HG03565 (cell line): ENCODE measurements around the gene CAPN12.
"Not testable (repeated sequence)": the region's sequence is repeated elsewhere in the genome, so short reads cannot be mapped to it uniquely, and the experiment has no call there.

ENCODE experiments used
- ATAC-seq: cut with Tn5 transposase; IDR thresholded peaks from one replicate; pipeline ENCODE4 v1.9.1; 2021; ENCODE audit warnings: mild to moderate bottlenecking, moderate library complexity; ENCODE audit not compliant: unreplicated experiment

CAPN12 gene

DNA sequence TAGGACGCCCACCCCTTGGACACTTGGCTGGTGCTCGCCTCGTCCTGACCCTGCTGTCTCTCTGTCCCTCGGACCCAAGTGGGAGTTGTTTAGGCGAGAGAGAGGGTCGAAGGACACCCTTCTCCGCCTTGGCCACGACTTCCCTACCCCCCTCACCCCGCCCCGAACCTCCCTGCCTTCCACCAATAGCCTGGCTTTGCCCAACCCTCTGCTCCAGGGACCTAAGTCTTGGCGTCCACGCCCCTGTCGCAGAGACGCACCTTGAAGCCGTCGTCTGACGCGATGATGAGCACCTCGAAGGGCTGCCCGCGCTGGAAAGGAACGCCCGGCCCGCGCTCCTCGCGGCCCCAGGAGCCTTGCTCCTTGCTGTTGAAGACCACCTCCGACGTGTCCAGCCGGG lies 27.3 kb upstream of the CAPN12 start:
- not testable (repeated sequence) for ATAC-seq

DNA sequence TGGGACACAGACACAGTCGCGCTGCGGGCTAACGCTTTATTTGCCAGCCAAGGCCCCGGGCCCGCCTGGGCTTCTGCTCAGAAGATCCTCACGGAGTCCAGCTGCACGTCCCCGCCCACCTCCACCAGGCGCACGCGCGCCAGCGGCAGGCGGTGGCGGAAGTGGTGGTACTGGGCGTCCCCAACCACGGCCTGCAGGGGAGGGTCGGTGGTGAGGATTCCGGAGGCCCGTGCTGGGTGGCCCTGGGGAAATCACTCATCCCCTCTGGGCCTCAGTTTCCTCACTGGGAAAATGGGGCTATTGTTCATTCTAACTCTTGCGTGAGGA lies 26.6 kb upstream of the CAPN12 start:
- not testable (repeated sequence) for ATAC-seq

DNA sequence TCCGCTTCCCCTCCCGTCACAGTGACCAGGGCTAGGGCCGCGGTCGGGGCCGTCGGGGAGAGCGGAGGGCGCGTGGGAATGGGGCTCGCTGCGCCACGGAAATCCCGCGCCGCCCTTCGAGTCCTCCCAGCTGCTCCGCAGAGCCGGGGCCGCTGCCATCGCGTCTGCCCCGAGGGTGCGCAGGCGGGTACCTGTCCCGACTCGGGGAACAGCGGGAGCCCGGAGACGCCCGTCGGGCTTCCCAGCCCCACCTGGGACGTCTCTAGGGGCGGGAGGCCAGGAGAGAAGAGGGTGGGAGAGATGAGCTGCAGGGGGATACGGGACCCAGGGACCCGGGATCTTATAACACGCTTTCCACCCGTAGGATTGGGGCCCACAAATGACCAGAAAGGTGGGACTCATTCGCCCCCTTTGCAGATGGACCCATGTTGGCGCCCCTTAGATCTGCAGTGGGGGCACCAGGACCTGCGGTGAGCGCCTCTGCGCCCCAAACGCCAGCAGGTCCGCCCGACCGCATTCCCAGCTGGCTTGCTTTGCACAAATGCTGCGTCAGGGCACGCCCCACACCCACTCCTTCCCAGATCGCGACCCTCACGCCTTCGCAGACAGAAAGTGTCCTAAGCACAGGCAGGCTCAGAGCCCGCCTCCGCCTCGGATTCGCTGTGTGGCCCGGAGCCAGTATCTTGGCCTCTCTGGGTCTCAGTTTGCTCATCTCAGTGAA lies 26.1 kb upstream of the CAPN12 start:
- ATAC-seq: not testable (repeated sequence)

DNA sequence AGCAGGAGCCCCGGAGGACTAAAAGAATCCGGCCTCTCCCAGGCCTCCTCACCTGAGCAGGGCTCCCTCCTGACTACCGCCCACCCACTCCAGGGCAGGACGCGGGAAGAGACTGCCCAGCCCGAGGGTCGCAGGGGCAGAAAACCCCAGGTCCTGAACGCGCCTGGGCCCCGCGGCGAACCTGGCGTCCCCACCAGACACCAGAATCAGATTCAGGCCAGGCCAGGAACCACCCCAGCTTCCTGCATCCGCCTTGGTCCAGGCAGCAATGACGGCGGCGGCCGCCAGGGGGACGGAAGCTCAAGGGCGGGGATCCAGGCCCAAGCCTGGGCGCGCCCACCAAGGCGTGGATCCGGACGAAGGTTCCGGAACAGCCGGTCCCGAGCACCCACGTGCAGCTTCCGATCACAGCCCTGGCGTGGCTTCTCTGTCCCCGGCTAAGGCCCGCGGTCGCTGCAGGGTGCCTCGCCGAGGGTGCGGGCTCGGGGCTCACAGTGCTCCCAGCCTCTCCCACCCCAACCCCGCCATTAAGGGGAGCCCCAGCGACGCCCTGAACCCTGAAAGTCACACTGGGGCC lies 25.4 kb upstream of the CAPN12 start:
- no peak for ATAC-seq

DNA sequence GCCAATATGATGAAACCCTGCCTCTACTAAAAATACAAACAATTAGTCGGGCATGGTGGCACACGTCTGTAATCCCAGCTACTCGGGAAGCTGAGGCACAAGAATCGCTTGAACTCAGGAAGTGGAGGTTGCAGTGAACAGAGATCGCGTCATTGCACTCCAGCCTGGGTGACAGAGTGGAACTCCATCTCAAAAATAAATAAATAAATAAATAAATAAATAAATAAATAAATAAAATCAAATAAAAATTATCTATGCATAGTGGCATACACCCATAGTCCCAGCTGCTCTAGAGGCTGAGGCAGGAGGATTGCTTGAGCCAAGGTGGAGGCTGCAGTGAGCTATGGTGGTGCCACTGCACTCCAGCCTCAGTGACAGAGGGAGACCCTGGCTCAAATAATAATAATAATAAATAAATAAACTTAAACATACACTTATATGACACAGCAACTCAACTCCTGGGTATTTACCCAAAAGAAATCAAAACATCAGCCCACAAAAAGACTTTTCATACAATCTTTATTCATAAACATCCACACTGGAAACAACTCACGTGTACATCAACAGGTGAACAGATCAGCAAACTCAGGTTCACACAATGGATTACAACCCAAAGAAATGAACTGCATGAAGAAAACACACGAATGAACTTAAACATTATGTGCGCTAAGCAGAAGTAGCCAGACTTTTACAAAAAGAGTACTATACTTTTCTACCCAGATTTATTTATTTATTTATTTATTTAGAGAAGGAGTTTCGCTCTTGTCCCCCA lies 22.2 kb upstream of the CAPN12 start:
- no peak for ATAC-seq

DNA sequence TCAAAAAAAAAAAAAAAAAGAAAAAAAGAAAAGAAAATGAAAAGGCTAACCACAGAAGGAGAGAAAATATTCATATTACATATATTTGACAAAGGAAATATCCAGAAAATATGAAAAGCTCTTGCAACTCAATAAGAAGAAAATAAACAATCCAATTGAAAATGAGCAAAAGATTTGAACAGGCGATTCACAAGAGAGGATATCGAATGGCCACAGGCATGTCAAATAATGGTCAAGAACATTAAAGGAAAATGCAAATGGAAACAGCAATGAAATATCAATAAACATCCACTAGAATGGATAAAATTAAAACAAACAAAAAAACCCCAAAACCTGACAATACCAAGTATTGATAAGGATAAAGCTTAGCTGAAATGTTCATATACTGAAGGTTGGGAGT lies 20.9 kb upstream of the CAPN12 start:
- ATAC-seq: no peak

DNA sequence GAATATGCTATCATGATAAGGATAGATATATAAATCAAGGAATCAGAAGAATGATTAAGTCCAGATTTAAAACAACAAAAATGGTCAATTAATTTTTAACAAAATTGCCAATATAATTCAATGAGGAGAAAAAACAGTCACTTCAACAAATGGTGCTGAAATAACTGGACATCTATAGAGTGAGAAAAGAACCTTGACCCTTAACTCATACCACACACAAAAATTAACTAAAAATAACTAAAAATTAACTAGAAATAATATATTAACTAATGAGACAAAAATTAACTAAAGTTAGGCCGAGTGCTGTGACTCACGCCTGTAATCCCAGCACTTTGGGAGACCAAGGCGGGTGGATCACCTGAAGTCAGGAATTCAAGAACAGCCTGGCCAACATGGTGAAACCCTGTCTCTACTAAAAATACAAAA lies 19.5 kb upstream of the CAPN12 start:
- ATAC-seq: no peak

DNA sequence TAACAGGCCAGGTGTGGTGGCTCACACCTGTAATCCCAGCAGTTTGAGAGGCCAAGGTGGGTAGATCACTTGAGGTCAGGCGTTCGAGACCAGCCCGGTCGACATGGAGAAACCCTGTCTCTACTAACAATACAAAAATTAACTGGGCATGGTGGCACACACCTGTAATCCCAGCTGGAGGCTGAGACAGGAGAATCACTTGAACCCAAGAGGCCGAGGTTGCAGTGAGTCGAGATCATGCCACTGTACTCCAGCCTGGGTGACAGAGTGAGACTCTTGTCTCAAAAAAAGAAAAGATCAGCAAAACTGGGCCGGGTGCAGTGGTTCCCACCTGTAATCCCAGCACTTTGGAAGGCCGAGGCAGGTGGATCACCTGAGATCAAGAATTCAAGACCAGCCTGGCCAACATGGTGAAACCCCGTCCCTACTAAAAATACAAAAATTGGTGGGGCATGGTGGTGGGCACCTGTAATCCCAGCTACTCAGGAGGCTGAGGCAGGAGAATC lies 17.7 kb upstream of the CAPN12 start:
- ATAC-seq: not testable (repeated sequence)

DNA sequence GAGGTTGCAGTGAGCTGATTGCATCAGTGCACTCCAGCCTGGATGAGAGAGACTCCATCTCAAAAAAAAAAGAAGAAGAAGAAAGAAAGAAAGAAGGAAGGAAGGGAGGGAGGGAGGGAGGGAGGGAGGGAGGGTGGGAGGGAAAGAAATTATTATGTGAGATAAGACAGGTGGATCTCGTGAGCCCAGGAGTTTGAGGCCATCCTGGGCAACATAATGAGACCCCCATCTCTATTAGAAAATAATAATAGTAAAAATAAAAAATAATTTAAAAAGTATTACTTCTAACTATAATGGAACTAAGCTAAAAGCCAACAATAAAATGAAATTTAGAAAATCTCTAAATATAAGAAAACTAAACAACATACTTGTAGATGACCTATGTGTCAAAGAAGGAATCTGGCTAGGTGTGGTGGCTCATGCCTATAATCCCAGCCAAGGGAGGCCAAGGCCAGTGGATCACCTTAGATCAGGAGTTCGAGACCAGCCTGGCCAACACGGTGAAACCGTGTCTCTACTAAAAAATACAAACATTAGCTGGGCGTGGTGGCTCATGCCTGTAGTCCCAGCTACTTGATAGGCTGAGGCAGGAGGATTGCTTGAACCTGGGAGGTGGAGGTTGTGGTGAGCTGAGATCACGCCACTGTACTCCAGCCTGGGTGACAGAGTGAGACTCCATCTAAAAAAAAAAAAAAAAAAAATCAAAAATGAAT lies 16.7 kb upstream of the CAPN12 start:
- not testable (repeated sequence) for ATAC-seq

DNA sequence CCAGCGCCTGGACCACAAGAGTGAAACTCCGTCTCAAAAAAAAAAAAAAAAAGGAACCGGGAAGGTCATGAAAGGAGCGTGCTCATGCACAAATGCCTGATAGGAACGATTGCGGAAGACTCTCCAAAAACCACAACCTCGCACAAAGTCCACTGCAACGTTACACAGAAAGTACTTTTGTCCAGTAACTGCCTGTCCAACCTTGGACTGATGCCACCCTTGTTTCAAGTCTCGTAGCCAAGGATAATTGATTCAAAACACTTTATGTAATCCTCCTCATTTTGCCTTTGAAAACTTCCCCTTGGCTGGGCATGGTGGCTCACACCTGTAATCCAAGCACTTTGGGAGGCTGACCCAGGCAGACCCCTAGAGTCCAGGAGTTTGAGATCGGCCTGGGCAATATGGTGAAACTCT lies 15.3 kb upstream of the CAPN12 start:
- ATAC-seq: no peak

DNA sequence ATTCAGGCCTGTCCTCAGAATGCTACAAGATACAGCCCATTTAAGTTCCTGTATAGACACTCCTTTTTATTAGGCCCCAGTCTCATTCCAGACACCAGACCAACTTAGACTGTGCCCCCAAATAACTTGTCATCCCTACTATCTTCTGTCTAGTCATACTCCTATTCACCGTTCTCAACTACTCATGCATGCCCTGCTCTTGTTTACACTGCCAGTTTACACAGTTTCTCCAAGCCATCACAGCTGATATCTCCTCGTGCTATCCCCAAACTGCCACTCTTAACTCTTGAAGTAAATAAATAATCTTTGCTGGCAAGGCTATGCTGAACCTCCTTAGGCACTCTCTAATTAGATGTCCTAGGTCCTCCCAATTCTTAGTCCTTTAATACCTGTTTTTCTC lies 9.9 kb upstream of the CAPN12 start:
- not testable (repeated sequence) for ATAC-seq

DNA sequence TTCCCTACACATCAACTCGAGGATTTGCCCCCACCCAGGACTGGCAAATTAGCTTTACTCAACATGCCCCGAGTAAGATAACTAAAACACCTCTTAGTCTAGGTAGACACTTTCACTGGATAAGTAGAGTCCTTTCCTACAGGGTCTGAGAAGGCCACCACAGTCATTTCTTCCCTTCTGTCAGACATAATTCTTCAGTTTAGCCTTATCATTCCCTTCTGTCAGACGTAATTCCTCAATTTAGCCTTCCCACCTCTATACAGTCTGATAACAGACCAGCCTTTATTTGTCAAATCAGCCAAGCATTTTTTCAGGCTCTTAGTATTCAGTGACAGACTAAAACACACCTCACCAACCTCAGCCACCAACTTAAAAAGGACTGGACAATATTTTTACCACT lies 9.5 kb upstream of the CAPN12 start:
- not testable (repeated sequence) for ATAC-seq

DNA sequence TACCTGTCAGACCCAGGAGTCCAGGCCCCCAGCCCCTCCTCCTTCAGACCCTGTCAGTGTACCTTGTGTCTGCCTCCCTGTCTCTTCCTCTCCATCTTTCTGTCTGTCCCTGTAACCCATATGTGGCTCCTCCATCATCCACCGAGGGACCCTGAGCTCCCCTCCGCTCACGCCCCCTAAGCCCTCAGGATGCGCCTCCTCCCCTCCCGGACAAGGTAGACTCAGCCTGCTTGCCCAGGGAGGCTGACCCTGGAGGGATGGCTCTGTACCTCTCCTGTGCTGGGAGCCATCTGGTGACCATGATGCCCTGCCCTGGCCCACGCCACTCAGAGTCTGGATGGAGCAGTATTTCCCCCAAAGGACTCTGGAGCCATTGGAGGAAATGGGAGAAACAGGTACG lies 1.0 kb upstream of the CAPN12 start:
- ATAC-seq: no peak

DNA sequence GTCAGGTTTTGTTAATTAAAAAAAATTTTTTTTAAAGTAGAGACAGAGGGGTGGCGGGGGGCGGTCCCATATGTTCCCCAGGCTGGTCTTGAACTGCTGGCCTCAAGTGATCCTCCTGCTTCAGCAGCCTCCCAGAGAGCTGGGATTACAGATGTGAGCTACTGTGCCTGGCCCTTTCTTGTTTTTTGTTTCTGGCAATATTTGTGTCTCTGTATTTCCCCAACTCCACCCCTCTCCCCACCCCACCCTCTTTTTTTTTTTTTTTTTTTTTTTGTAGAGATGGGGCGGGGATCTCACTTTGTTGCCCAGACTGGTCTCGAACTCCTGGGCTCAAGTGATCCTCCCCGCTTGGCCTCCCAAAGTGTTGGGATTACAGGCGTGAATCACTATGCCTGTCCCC lies 600 bp upstream of the CAPN12 start:
- no peak for ATAC-seq

DNA sequence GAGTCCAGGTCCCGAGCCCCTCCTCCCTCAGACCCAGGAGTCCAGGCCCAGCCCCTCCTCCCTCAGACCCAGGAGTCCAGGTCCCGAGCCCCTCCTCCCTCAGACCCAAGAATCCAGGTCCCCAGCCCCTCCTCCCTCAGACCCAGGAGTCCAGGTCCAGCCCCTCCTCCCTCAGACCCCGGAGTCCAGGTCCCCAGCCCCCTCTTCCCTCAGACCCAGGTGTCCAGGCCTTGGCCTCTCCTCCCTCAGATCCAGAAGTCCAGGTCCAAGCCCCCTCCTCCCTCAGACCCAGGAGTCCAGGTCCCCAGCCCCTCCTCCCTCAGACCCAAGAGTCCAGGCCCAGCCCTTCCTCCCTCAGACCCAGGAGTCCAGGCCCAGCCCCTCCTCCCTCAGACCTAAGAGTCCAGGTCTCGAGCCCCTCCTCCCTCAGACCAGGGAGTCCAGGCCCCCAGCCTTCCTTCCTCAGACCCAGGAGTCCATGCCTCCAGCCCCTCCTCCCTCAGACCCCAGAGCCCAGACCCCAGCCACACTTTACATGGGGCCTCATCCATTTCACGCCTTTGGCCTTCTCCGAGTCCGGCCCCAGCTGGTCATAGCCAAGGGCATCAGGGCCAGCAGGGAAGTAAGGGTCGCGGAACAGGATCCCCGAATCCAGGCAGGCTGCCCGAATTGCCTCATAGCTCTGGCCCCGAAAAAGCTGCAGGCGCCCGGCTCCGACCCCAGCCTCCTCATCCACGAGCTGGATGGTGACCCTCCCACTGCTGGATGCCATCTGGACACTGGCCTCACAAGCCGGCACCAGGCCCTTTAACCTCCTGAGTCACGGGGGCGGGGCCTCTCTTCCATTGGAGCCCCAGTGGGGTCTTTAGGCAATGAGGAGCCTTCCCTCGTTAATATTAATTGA lies 628 bp downstream of the CAPN12 start:
- no peak for ATAC-seq

DNA sequence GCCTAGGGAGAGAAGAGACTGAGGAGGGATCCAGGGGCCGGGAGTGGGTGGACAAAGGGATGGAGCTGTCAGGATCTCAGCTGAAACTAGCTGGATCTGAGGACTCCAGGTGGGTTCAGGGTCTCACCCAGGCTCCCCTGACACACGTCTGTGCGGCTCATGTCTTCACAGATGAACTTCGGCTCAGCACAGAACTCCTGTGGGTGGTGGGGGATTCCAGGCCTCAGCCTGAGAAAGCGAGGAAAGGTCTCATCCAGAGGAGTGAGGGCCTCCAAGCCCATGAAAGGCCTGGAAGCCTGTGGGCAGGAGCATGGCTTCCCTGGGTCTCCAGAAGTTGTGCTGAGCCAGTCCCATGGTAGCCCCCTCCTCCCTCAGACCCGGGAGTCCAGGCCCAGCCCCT lies 1.4 kb downstream of the CAPN12 start:
- no peak for ATAC-seq

DNA sequence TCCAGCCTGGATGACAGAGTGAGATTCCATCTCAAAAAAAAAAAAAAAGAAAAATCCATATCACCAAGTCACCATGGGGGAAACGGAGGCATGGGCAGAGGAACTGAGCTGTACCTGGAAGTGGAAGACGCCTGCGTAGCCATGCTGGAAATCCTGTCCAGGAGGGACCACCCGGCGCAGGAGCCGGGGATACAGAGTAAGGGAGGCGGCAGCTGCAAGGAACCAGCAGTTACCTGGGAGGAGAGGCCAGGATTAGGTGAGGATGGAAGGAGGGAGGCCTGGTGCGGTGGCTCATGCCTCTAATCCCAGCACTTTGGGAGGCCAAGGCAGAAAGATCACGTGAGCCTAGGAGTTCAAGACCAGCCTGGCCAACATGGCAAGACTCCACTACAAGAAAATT lies 2.0 kb downstream of the CAPN12 start:
- no peak for ATAC-seq

DNA sequence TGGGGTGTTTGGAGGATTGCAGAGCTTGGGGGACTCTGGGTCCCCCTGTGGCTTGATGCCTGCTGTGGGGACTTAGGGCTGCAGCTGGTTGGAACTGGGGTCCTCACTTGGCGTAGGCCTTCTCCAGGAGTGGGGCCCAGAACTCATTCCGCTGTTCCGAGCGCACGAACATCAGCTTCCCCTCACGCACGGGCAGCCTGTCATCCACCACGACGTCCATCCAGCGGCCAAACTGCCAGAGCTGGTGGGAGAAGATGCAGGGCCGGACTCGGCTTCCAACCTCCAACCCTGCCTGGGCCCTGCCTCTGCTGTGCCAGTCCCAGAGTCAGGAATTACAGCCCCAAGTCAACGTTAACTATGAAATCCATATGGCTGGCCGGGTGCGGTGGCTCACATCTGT lies 2.6 kb downstream of the CAPN12 start:
- ATAC-seq: no peak

DNA sequence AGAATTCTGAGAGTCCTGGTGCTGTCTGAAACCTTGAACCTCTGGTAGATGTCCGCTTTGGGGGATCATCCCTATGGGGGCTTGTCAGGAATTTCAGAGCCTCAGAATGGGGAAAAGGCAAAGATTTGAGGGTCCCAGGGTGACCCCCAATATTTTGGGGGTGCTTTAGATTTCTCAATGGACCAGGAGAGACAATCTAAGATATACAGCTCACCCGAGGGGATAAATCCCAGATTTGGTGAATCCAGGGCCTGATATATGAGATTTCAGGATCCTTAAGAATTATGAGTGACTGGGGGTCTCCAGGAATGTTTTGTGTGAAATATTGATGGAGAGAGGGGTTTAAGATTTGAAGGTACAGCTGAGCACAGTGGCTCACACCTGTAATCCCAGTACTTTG lies 3.3 kb downstream of the CAPN12 start:
- no peak for ATAC-seq

DNA sequence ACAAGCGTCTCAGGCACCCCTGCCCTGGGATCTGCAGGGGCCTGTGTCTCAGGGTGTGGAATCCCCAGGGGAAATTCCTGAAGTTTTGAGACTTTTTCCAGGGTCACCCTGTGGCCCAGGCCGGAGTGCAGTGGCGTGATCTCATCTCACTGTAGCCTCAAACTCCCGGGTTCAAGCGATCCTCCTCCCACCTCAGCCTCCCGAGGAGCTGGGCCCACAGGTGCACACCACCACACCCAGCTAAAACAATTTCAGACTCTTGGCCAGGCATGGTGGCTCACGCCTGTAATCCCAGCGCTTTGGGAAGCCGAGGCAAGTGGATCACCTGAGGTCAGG lies 4.0 kb downstream of the CAPN12 start:
- ATAC-seq: no peak
